HUES64 (cell line): ENCODE measurements around the gene TGFB2.
A peak's percentile ranks its signal among the peaks of the same experiment; 100 is the strongest.
"Not testable (repeated sequence)": the region's sequence is repeated elsewhere in the genome, so short reads cannot be mapped to it uniquely, and the experiment has no call there.

ENCODE experiments used
- H3K27ac ChIP-seq: 2 replicates; pipeline ENCODE4 v1.7.0; 2013; ENCODE audit warnings: low read depth, low read length, inconsistent platforms
- H3K27me3 ChIP-seq: 2 replicates; pipeline ENCODE4 v1.6.1; 2013; ENCODE audit warnings: mild to moderate bottlenecking, low read length; ENCODE audit not compliant: insufficient read depth
- H3K36me3 ChIP-seq: 2 replicates; pipeline ENCODE4 v1.6.1; 2013; ENCODE audit warnings: mild to moderate bottlenecking, low read length; ENCODE audit not compliant: insufficient read depth
- H3K4me1 ChIP-seq: 2 replicates; pipeline ENCODE4 v1.6.1; 2013; ENCODE audit warnings: mild to moderate bottlenecking, low read length, moderate library complexity; ENCODE audit not compliant: insufficient read depth
- H3K4me3 ChIP-seq: 2 replicates; pipeline ENCODE4 v1.5.1; 2013; ENCODE audit warnings: mild to moderate bottlenecking, low read length, moderate library complexity
- H3K9ac ChIP-seq: 2 replicates; pipeline ENCODE4 v1.6.1; 2013; ENCODE audit warnings: mild to moderate bottlenecking, low read depth, low read length
- H3K9me3 ChIP-seq: 2 replicates; pipeline ENCODE4 v1.6.1; 2013; ENCODE audit warnings: low read depth, low read length; ENCODE audit not compliant: insufficient read depth
- WGBS: fragments of 150-250, 120-280 bp; methylation state at CpG from one replicate; pipeline ENCODE4 v1.1.7; 2013; ENCODE audit warnings: missing lambda C conversion rate; 5-methylcytosine and 5-hydroxymethylcytosine counted together

The TGFB2 gene

DNA sequence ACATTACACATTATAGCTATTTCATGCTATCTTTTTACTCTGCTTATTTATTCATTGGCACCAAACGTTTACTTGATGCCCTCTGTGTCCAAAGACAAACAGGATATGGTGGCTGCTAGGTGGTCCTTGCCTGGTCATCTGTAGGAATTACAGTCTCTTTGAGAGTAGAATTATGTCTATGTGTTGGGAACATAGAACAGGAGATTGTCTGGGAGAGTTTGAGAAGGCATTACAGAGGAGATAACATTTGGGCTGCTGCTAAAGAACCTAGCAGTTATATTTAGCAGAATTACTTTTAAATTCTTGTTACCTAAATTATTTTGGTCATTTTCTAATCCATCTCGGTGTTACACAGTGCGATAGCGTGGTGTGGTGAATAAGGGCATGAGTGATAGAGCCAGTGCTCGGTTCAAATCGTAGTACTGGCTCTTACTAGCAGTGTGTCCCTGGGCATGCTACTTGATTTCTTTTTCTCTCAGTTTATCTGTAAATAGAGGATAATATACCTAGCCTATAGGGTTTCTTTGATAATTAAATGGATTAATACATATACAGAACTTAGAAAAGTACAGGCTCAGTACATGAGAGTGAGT, 39.6 kb upstream of the TGFB2 start:
- WGBS, result 96% methylated on average over 6 of the region's 6 CpGs
- H3K27me3 ChIP-seq, result no peaks in the 10 kb centered on the region
- H3K27ac ChIP-seq, result no peak overlapping the region
- H3K4me3 ChIP-seq, result no peak overlapping the region
- H3K9me3 ChIP-seq, result no peaks in the 10 kb centered on the region
- no peak overlapping the region for H3K9ac ChIP-seq
- H3K36me3 ChIP-seq, result peaks cover 73% of the 10 kb centered on the region
- H3K4me1 ChIP-seq, result peaks cover 46% of the 10 kb centered on the region

DNA sequence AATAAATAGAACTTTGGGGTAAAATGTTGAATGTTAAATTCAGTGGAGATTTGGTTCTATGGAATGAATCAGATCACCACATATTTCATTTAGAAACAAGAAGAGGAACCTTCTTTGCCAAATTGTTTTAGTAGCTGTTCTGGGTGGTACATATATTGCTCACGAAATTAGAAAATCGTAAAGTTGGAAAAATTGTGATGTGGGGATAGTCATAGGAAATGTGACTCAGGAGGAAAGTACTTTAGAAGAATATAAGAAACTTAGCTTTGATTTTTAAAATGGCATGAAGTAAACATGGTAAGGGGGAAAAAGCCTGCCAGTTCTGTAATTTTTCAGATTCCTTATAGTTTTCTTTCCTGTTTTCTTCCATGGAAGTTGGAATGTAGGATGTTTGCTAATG, 32.6 kb upstream of the TGFB2 start:
- Histone ChIP-seq H3K27ac (peak overlapping the region; percentile 10; the same call in 1 of the 2 replicates), H3K9ac (no peak overlapping the region), H3K27me3 (no peaks in the 10 kb centered on the region), H3K36me3 (peaks cover 52% of the 10 kb centered on the region), H3K4me3 (no peak overlapping the region), H3K9me3 (no peaks in the 10 kb centered on the region), H3K4me1 (peaks cover 14% of the 10 kb centered on the region)
- 96% methylated on average over 2 of the region's 2 CpGs for WGBS

DNA sequence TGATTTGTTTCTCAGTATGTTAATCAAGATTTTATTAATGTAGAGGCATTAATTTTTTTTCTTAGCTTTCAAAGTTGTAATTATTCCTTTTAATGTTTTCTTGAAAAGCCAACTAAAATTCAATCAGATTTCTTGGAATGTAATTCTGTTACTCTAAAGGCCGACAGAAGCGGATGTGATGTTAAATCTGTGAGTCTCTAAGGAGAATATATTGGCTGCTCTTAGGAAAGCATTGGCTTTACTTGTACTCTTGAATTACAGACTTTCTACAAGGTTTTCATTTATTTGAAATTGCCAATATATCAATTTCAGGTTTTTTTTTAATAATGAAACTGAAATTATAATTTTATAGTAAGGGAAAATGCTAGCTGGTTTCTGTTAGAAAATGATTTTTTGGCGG, 30.8 kb upstream of the TGFB2 start:
- Histone ChIP-seq H3K9me3 (no peaks in the 10 kb centered on the region), H3K27me3 (no peaks in the 10 kb centered on the region), H3K4me3 (no peak overlapping the region), H3K36me3 (peaks cover 43% of the 10 kb centered on the region), H3K27ac (no peak overlapping the region), H3K4me1 (peaks cover 14% of the 10 kb centered on the region), H3K9ac (no peak overlapping the region)
- WGBS, result 94% methylated on average over 3 of the region's 3 CpGs

DNA sequence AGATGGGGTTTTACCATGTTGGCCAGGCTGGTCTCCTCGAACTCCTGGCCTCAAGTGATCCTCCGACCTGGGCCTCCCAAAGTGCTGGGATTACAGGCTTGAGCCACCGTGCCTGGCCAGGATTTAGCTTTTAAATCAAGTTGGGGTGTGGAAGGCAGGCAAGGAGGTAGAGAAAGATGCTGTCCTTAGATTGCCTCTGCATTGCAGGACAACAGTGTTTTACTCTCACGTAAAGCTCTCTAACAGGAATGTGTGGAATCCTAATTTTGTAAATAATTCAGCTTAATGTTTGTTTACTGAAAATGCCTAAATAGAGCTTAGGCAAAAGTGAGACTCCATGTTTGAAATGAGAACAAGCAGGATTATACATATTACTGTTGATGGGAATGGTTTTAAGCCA, 29.5 kb upstream of the TGFB2 start:
- WGBS, result 92% methylated on average over 4 of the region's 4 CpGs
- Histone ChIP-seq H3K4me3 (no peak overlapping the region), H3K36me3 (peaks cover 36% of the 10 kb centered on the region), H3K4me1 (peaks cover 14% of the 10 kb centered on the region), H3K27ac (no peak overlapping the region), H3K27me3 (no peaks in the 10 kb centered on the region), H3K9ac (no peak overlapping the region), H3K9me3 (no peaks in the 10 kb centered on the region)

DNA sequence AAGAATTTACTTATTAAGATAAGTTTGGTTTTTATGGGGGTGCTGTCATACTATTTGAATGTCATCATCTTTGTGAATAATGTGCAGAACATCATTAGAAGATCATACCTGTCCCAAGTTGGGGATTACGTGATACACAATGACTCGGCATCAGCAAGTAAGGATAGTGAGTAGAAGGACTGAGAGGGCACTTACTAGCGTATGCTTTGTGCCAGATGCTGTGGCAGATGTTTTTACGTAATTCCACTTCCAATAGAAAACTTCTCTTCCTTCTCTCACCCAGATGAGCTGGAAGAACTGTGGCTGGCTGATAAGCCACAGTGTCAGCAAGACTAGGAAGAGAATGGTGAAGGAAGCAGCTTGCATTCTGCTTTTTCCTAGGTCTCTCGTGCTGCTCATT, 28.1 kb upstream of the TGFB2 start:
- no peak overlapping the region for H3K9ac ChIP-seq
- peaks cover 14% of the 10 kb centered on the region for H3K4me1 ChIP-seq
- 98% methylated on average over 4 of the region's 5 CpGs for WGBS
- H3K27me3 ChIP-seq, result no peaks in the 10 kb centered on the region
- H3K36me3 ChIP-seq, result peaks cover 39% of the 10 kb centered on the region
- no peaks in the 10 kb centered on the region for H3K9me3 ChIP-seq
- H3K27ac ChIP-seq, result no peak overlapping the region; the same call in 1 of the 2 replicates
- no peak overlapping the region for H3K4me3 ChIP-seq

DNA sequence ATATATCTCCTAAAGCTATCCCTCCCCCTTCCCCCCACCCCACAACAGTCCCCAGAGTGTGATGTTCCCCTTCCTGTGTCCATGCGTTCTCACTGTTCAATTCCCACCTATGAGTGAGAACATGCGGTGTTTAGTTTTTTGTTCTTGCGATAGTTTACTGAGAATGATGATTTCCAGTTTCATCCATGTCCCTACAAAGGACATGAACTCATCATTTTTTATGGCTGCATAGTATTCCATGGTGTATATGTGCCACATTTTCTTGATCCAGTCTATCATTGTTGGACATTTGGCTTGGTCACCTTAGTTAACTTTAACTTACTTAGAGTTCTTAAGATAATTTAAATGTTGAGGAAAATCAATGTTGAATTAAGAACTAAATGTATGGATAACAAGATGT, 25.0 kb upstream of the TGFB2 start:
- H3K27ac ChIP-seq, H3K4me3 ChIP-seq, H3K27me3 ChIP-seq, H3K4me1 ChIP-seq, H3K9ac ChIP-seq, H3K9me3 ChIP-seq: not testable (repeated sequence)
- H3K36me3 ChIP-seq, result peaks cover 48% of the 10 kb centered on the region
- no CpG with 5 or more reads among the region's 3 CpGs for WGBS

DNA sequence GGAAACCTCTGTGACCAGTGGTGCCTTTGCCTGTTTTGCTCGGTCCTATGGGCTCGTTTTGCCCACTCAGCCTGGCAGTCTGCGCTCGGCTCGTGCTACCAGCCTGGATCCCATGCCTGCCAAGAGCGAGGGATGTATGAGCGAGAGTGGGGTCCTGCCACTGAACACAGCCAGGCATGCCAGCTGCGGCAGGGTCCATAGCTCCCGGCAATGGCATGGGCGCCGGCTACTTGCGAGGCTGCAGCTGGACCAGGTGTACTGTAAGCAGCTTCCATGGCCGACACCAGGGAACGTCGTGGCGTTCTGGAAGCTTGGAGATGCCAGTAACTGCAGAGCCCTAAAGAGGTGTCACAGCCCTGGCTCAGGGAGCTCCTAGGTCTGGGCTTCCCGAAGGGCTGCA, 22.4 kb upstream of the TGFB2 start:
- H3K27ac ChIP-seq, result no peak overlapping the region

DNA sequence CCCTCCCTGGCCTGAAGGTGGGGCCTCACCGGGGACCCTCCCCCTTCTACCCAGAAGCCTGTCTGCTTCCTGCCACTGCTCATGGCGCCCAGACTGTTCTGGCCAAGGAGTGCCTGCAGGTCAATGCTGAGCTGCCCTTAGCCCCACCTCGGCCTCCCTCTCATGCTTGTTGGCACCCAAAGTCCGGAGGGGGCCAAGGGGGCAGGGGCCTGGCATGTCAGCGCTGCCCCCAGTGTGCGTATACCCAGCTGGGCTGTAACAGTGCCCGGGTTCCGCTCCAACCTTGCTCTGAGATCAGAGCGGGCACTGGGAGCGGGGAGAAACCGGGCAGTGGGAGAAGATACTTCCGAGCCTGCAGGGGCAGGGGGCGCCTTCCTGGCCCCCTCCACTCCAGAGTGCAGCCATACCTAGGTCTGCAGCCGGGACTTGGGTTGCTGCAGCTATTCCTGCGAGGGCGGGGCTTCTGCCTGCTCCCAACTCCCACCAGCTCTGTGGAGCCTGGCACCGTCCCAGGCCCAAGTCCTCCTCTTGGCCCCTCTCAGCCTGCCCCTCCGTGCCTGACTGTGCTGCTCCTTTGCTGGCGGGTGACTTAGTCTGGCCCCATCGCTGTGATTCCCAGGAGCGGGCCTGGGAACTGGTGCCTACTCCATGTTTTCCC, 21.4 kb upstream of the TGFB2 start:
- Histone ChIP-seq H3K9ac (no peak overlapping the region), H3K4me3 (no peak overlapping the region), H3K27ac (no peak overlapping the region), H3K9me3 (no peaks in the 10 kb centered on the region), H3K27me3 (no peaks in the 10 kb centered on the region), H3K36me3 (peaks cover 43% of the 10 kb centered on the region), H3K4me1 (no peaks in the 10 kb centered on the region)
- WGBS, result 95% methylated on average over 21 of the region's 21 CpGs

More for the DNA sequence above, 22.4 kb upstream of the TGFB2 start:
- no peaks in the 10 kb centered on the region for H3K9me3 ChIP-seq
- H3K4me3 ChIP-seq, result no peak overlapping the region
- H3K4me1 ChIP-seq, result no peaks in the 10 kb centered on the region
- H3K27me3 ChIP-seq, result no peaks in the 10 kb centered on the region
- no peak overlapping the region for H3K9ac ChIP-seq
- WGBS, result 97% methylated on average over 17 of the region's 17 CpGs
- H3K36me3 ChIP-seq, result peaks cover 50% of the 10 kb centered on the region

DNA sequence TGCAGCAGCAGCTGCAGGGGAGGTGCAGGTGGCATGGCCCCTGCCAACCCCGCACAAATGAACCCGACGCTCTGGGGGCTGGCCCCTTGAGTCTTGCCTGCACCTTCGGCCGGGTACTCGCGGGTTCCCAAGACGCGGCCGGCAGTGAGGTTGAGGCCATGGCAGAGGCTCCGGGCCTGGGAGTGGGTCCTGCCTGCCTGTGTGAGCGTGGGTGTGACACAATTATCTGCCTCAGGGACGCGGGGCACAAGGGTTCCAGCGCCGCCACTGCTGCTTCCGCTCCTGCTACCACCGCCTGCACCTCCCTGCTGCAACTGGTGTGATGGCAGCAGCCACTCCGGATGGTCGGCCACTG, 20.9 kb upstream of the TGFB2 start:
- Histone ChIP-seq H3K4me1 (no peaks in the 10 kb centered on the region), H3K9ac (no peak overlapping the region), H3K4me3 (no peak overlapping the region), H3K9me3 (no peaks in the 10 kb centered on the region), H3K36me3 (peaks cover 41% of the 10 kb centered on the region), H3K27me3 (no peaks in the 10 kb centered on the region), H3K27ac (no peak overlapping the region)
- 97% methylated on average over 20 of the region's 20 CpGs for WGBS

DNA sequence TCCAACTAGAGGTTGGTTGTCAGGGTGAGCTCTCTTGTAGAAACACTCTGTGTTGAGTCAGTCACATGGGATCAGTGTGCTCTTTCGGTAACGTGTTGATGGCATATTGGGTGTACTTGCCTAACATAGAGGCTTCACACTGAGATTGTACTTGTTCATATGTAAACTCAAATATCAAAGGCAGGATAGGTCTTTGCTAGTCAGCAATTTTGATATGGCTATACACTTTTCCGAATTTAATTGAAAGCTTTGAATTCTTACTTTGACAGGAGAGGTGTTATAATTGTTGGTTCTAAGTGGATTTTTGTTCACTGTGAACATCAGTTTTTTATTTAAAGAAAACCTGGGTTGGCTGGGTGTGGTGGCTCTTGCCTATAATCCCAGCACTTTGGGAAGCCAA, 16.4 kb upstream of the TGFB2 start:
- no peaks in the 10 kb centered on the region for H3K9me3 ChIP-seq
- H3K4me3 ChIP-seq, result no peak overlapping the region
- 95% methylated on average over 3 of the region's 3 CpGs for WGBS
- H3K27ac ChIP-seq, result no peak overlapping the region
- no peaks in the 10 kb centered on the region for H3K4me1 ChIP-seq
- H3K36me3 ChIP-seq, result peaks cover 39% of the 10 kb centered on the region
- H3K9ac ChIP-seq, result no peak overlapping the region
- no peaks in the 10 kb centered on the region for H3K27me3 ChIP-seq

DNA sequence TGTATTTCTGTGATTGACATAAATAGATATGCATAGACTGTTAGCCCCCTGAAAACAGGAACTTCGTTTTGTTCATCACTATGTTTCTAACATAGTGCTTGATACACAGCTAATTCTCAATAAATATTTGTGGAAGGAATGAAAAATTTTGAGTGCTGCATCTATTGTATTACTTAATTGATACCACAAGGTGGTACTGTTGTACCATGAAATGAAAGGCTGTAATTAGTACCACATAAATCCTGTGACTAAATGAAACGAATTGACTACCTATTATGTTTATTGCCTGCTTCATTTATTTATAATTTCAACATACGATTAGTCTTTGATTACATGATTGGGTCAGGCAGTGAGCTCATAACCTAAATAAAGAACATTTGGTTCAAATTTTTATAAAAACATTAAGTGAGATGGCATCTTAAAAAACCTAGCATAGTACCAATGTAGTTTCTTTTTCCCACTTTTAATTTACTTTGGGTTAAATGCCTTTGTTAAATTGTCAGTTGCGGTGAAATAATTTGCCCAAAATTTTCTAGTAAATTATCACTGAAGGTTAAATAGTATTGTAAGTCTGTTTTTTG, 15.0 kb upstream of the TGFB2 start:
- Histone ChIP-seq H3K9ac (no peak overlapping the region), H3K4me3 (no peak overlapping the region), H3K36me3 (peaks cover 31% of the 10 kb centered on the region), H3K4me1 (no peaks in the 10 kb centered on the region), H3K9me3 (no peaks in the 10 kb centered on the region), H3K27ac (no peak overlapping the region), H3K27me3 (no peaks in the 10 kb centered on the region)
- 71% methylated on average over 1 of the region's 4 CpGs for WGBS
